ENCODE results near the gene EMD.

EMD gene

DNA sequence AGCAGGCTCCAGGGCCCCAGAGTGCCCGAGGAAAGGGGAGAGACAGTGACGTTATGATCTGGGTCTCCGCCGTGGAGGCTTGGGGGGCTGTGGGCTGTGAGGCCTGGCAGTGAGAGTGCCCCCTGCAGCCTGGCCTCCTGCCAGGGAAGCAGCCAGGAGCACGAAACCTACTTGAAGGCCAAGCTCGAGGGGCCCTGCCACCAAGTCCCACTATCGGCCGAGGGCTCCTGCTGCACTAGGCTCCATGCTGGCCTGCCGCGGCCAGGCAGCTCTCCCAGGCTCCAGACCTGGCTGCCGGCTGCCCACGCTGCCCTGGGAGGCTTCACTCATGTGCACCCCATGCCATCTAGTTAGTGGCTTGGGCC is 23.3 kb upstream of the EMD start:
- DNase-seq: no peak

- DNase-seq: no peak
These were observed 22.5 kb upstream of the EMD start for GRCh38 chrX:154356596-154356995.

DNA sequence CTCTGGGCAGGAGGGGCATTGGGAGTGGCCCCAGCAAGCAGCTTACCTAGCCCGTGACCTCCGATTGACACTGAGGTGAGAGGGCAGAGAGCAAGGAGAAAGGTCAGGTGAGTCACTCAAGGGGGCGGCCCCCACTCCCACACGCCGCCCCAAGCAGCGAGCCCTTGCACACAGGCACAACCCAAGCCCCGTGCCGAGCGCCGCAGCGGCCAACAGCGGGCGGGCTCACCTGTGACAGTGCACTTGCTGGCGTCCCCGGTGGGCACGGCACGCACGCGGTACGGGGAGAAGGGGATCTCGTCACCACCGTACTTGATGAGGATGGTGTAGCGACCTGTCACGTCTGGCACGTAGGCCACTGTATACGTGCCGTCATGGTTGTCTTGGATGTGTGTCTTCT is 21.9 kb upstream of the EMD start:
- no peak for DNase-seq

- no peak for DNase-seq
These were observed 21.1 kb upstream of the EMD start for GRCh38 chrX:154358011-154358410.

DNA sequence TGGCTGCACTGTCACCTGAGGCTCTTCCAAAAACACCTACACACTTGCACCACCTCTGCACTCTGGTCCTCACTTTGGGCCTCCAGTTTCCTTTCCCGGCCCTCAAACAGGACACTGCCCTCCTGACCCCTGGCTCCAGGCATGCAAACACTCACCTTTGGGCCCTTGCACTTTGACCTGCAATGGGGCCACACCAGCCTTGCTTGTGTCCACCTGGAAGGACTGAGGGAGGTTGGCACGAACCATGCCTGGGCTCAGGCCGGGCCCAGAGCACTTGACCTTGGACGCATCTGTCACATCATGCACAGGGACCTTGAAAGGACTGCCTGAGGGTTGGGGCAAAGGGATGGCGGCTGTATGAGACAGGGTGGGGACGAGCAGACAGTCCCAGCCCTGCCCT is 20.3 kb upstream of the EMD start:
- DNase-seq: no peak

- DNase-seq: no peak
These were observed 19.5 kb upstream of the EMD start for GRCh38 chrX:154359362-154360154.

GRCh38 chrX:154360155-154360713 is 18.9 kb upstream of the EMD start:
- no peak for DNase-seq

GRCh38 chrX:154362085-154362742 is 16.9 kb upstream of the EMD start:
- DNase-seq: no peak

GRCh38 chrX:154363706-154364439 is 15.2 kb upstream of the EMD start:
- DNase-seq: no peak

GRCh38 chrX:154365052-154365600 is 14.0 kb upstream of the EMD start:
- DNase-seq: no peak

DNA sequence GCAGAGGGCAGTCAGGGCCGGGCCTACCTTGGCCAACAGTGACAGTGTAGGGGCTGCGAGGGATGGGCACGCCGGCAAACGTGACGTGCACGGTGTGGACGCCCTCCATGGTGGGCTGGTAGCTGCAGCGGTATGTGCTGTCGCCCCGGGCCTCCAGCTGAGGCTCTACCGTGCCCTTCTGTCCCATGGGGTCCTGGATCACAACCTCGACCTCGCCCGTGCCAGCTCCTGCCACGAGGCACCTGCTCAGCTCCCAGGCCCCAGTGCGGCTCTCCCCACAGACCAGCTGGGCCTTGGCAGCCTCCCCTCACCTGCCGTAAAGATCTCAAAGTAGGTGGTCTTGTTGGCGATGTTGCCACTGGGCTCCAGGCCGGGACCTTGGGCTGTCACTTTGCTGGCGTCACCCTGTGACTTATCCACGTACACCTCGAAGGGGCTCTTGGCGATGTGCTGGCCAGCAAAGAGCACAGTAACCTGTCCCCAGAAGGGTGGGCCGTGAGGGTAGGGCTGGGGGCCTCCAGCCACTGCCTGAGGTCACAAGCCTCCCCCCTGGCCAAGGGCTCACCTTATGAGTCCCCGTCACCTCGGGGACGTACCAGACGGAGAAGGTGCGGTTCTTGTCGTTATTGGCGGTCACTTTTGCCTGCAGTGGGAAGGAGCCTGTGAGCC is 13.0 kb upstream of the EMD start:
- no peak for DNase-seq

- DNase-seq: no peak
These were observed 12.4 kb upstream of the EMD start for GRCh38 chrX:154366666-154367055.

DNA sequence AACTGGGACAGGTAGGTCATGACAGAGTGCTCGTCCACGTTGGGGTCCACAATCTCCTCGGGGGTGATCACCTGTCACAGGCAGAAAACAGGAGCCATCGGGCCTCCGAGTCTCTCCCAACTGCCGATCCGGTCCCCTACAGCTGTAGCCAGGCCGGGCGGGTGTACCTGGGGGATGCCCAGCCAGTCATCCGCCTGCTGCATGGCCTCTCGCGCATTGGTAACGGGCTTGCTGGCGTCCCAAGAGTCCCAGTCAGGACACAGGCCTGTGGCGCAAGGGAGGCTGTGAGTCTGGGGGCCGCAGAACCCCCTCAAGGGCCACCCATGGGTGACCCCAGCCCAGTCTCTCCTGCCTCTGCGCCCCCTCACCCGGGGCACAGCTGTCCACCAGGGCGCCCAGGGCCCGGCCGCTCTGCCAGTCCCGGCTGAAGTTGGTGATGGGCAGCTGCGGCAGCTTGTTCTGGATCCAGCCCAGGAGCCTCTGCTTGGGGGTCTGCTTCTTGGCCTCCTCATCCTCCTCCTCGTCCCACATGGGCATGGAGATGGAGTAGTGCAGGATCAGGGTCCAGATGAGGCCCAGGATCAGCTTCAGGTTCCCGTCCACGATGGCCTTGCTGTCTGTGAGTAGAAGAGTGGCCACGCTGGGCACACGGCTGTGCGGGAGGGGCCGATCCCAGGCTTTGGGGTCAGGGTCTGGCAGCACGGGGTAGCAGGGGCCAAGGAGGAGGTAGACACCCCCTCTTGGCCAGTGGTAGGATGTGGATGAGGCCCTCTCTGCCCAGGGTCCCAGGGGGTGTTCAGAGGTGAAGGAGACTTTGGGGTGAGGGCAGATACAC is 11.4 kb upstream of the EMD start:
- no peak for DNase-seq

GRCh38 chrX:154368630-154369448 is 10.3 kb upstream of the EMD start:
- DNase-seq: peak; percentile 92

GRCh38 chrX:154369449-154370299 is 9.4 kb upstream of the EMD start:
- DNase-seq: peak; percentile 64

DNA sequence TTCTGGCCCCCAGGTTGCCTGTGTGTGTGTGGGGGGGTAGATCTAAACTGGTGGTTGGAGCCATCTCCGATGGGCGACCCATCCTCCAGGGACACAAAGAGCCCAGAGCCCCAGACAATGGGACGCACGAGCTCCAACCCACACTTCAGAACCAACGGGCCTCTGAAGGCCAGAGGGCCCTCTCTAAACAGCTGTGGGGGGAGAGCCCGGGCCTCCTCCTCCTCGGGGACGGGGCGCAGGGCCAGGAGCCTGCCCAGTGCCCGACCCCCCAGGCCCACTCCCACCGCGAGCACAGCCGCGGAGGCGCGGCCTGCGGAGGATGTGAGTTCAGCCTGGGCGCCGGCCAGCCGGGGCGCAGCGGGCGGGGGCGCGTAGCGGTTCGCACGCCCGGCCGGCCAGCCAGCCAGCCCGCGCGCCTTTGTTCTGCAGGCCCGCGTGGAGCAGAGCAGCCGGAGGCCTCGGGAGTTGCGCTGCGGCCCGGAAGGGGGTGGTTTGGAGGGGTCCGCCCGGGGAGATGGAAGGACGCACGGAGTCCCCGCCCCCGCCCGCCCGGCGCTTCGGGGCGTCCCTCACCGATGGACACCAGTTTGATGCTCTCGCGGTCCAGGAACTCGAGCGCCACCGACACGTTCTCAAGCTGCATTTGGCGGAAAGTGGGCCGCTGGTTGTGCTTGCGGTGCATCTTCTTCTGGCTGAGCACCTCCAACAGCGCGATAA is 8.6 kb upstream of the EMD start:
- peak; percentile 50 for DNase-seq

DNA sequence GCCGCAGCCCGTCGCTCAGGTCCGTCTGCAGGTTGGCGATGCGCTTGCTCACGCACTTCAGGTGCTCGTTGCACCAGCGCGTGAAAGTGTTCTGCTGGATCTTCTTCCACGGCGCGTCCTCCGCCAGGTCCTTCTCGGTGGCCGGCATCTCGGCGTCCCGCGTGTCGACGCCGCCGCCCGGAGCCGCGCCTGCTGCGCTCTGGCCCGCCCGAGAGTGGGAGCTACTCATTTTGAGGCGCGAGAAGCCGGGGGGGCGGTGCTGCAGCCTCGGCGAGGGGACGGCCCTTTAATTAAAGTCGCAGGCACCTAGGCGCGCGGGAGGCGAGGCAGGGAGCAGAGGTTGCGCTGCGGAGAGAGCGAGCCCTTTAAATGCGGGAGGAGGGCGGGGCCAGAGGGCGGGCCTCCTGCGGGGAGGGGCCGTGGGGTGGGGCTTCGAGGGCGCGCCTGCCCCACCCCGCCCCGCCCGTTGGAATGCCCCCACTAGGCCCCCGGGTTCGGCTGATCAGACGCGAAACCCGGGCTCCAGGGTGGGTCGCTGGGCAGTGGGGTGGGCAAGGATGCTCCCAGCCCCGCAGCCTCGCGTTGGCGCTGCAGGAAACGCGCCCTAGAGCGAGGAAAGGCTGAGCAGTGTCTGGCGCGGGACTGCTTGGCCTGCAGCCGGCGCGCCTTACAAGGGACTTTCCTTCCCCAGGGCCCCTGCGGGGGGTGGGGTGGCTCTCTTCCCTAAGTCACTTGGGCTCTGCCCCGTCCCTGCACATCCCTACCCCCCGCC is 7.9 kb upstream of the EMD start:
- peak; percentile 89 for DNase-seq

GRCh38 chrX:154371789-154372300 is 7.2 kb upstream of the EMD start:
- DNase-seq: no peak
